CD4-positive, alpha-beta memory T cell (primary cell): ENCODE results near the gene PADI1. TPM values are rescaled to one million over a fixed set of nuclear protein-coding genes. Genes with fewer than 3 reads are reported as not detected.

Experiments used
- CTCF ChIA-PET: fragments of 350-600 bp; sonication (Branson Sonifier 250); formaldehyde crosslinking; loops from one replicate; lab custom pipeline; 2021; ENCODE audit warnings: inconsistent platforms; ENCODE audit not compliant: partially characterized antibody; lab: Charles Lee
- POLR2A ChIA-PET: fragments of 350-600 bp; sonication (Branson Sonifier 250); formaldehyde crosslinking; loops from one replicate; lab custom pipeline; 2021; ENCODE audit not compliant: partially characterized antibody; lab: Charles Lee
- DNase-seq, 5 donors: peaks; one replicate each; pipeline versions ENCODE4 v3.0.0 to v3.0.0-alpha.2; 2020 to 2022; ENCODE audit warnings: mixed read lengths in 1 of 5
- H3K27ac ChIP-seq: one replicate; pipeline ENCODE4 v1.7.0; 2013; ENCODE audit warnings: low read depth, low read length
- H3K27me3 ChIP-seq: 2 replicates; pipeline ENCODE4 v1.7.0; 2013; ENCODE audit warnings: mild to moderate bottlenecking, low read length, moderate library complexity; ENCODE audit not compliant: insufficient read depth
- H3K36me3 ChIP-seq: 2 replicates; pipeline ENCODE4 v1.7.0; 2013; ENCODE audit warnings: mild to moderate bottlenecking, low read length, moderate library complexity; ENCODE audit not compliant: insufficient read depth
- H3K4me1 ChIP-seq: 2 replicates; pipeline ENCODE4 v1.7.0; 2013; ENCODE audit warnings: mild to moderate bottlenecking, low read length, moderate library complexity; ENCODE audit not compliant: insufficient read depth
- H3K4me3 ChIP-seq, 2 donors: one replicate each; pipeline ENCODE4 v1.7.0; 2013; ENCODE audit warnings: low read length in 2 of 2, mild to moderate bottlenecking in 1 of 2
- H3K9me3 ChIP-seq, 2 donors: one replicate each; pipeline ENCODE4 v1.7.0; 2013; ENCODE audit warnings: low read length in 2 of 2, control low read depth in 1 of 2; ENCODE audit not compliant: control insufficient read depth in 1 of 2
- H3K27ac Mint-ChIP-seq, 7 donors: one replicate each; pipeline ENCODE4 v1.8.0; 2020 to 2021; ENCODE audit warnings: mixed read lengths in 7 of 7, mild to moderate bottlenecking in 6 of 7, inconsistent platforms in 3 of 7, moderate library complexity in 3 of 7
- H3K27me3 Mint-ChIP-seq, 2 donors: one replicate each; pipeline ENCODE4 v1.8.0; 2020 to 2021; ENCODE audit warnings: mixed read lengths in 2 of 2
- H3K36me3 Mint-ChIP-seq, 2 donors: one replicate each; pipeline ENCODE4 v1.8.0; 2020 to 2021; ENCODE audit warnings: mixed read lengths in 2 of 2, inconsistent platforms in 1 of 2, mild to moderate bottlenecking in 1 of 2
- H3K4me1 Mint-ChIP-seq, 4 donors: one replicate each; pipeline ENCODE4 v1.8.0; 2020 to 2021; ENCODE audit warnings: mixed read lengths in 4 of 4, mild to moderate bottlenecking in 1 of 4
- H3K4me3 Mint-ChIP-seq, 8 donors: one replicate each; pipeline ENCODE4 v1.8.0; 2020 to 2021; ENCODE audit warnings: mixed read lengths in 8 of 8, mild to moderate bottlenecking in 7 of 8, moderate library complexity in 6 of 8, inconsistent platforms in 3 of 8
- H3K9me3 Mint-ChIP-seq, 8 donors: one replicate each; pipeline ENCODE4 v1.8.0; 2020 to 2021; ENCODE audit warnings: mixed read lengths in 8 of 8, mild to moderate bottlenecking in 5 of 8, inconsistent platforms in 3 of 8, moderate library complexity in 1 of 8
- intact Hi-C: fragments of 100-400 bp; cut with micrococcal nuclease; formaldehyde crosslinking; loops from one replicate; pipeline ENCODE4 v1.15.1; 2023
- polyA plus RNA-seq, 2 donors: library from polyadenylated mRNA; unstranded; fragments of 300-500 nt; fragmentation: Illumina TruSeq; gene quantifications; one replicate each; pipeline ENCODE4 v1.2.3, GENCODE V29; 2021
- total RNA-seq, 2 experiments: library from RNA; stranded (reverse); gene quantifications; one replicate each; pipeline ENCODE4 v1.2.3, GENCODE V29; 2021

Gene PADI1
- total and polyA plus RNA-seq, 4 experiments from 2014 or later = not detected

- Histone ChIP-seq H3K27ac (no peak overlapping the region), H3K4me1 (no peaks in the 10 kb centered on the region), H3K27me3 (no peaks in the 10 kb centered on the region), H3K36me3 (no peaks in the 10 kb centered on the region), H3K4me3 (no peak overlapping the region), H3K9me3 (no peaks in the 10 kb centered on the region)
- Mint-ChIP-seq H3K4me1 (no peaks in the 10 kb centered on the region), H3K27ac (no peak overlapping the region), H3K27me3 (peaks cover 0 to 4% of the 10 kb centered on the region in 2 donors), H3K9me3 (peaks cover 0 to 3% (median 0%) of the 10 kb centered on the region in 8 donors), H3K36me3 (no peaks in the 10 kb centered on the region), H3K4me3 (no peak overlapping the region)
- intact Hi-C loops = no loop called here
- POLR2A ChIA-PET = no interaction called here
- CTCF ChIA-PET = no interaction called here
- no peak for DNase-seq
Observed at GRCh38 chr1:17264470-17264869, 59.5 kb downstream of the PADI1 start.

GRCh38 chr1:17265162-17265561 is 60.2 kb downstream of the PADI1 start:
- Histone ChIP-seq H3K4me3 (no peak overlapping the region), H3K27ac (no peak overlapping the region), H3K36me3 (no peaks in the 10 kb centered on the region), H3K4me1 (no peaks in the 10 kb centered on the region), H3K27me3 (no peaks in the 10 kb centered on the region), H3K9me3 (no peaks in the 10 kb centered on the region)
- intact Hi-C loops = no loop called here
- H3K27ac Mint-ChIP-seq = no peak overlapping the region
- H3K4me3 Mint-ChIP-seq = no peak overlapping the region
- H3K9me3 Mint-ChIP-seq = peaks cover 0 to 3% (median 0%) of the 10 kb centered on the region in 8 donors
- no peaks in the 10 kb centered on the region for H3K4me1 Mint-ChIP-seq
- CTCF ChIA-PET = no interaction called here
- no peaks in the 10 kb centered on the region for H3K36me3 Mint-ChIP-seq
- POLR2A ChIA-PET = no interaction called here
- H3K27me3 Mint-ChIP-seq = peaks cover 0 to 4% of the 10 kb centered on the region in 2 donors
- no peak for DNase-seq

DNA sequence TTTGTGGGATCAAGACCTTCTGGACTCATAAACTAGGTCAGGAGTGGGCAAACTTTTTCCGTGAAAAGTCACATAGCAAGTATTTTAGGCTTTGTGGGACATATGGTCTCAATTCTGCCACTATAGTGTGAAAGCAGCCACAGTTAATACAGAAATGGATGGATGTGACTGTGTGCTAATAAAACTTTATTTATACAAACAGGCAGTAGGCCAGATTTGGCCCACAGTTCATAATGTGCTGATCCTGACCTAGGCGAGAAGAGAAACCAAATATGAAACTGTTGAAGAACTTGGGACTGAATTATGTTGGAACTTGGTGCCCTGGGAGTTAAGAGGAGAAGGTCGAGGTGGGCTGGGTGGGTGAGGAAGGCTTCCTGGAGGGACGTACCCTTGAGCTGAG is 61.0 kb downstream of the PADI1 start:
- ChIA-PET CTCF (no interaction called here), POLR2A (no interaction called here)
- no peaks in the 10 kb centered on the region for H3K9me3 ChIP-seq
- intact Hi-C loops = no loop called here
- no peaks in the 10 kb centered on the region for H3K4me1 ChIP-seq
- H3K27ac ChIP-seq = no peak overlapping the region
- Mint-ChIP-seq H3K4me3 (no peak overlapping the region), H3K36me3 (no peaks in the 10 kb centered on the region), H3K27me3 (peaks cover 0 to 4% of the 10 kb centered on the region in 2 donors), H3K27ac (no peak overlapping the region), H3K9me3 (peaks cover 0 to 3% (median 0%) of the 10 kb centered on the region in 8 donors), H3K4me1 (no peaks in the 10 kb centered on the region)
- no peaks in the 10 kb centered on the region for H3K36me3 ChIP-seq
- H3K27me3 ChIP-seq = no peaks in the 10 kb centered on the region
- no peak for DNase-seq
- H3K4me3 ChIP-seq = no peak overlapping the region

DNA sequence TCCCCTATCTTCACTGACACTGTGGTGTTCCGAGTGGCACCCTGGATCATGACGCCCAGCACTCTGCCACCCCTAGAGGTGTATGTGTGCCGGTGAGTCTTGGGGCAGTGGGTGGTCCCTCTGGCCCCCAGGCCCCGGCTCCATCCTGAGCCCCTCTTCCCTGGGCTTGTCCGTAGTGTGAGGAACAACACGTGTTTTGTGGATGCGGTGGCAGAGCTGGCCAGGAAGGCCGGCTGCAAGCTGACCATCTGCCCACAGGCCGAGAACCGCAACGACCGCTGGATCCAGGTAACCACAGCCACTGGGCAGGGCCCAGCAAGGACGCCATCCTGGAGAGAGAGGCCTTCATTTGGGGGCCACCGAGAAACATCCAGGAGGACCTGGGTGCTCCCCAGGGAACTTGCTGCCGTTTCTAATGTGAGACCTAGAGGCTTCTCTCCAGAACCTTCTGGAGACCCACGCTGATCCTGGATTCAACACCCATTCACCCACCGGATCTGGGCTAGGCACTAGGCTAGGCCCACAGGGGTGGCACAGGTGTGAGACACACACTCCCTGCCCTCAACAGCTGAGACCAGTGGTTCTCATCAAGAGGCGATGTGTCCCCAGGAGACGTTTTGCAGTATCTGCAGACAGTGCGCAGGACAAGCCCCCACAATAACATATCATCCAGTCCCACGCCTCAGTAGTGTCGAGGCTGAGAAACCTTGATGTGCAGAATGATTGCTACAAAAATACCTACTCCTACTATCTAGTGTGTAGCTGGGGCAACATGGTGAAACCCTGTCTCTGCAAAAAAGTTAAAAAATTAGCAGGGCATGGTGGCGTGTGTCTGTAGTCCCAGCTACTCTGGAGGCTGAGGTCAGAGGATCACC is 66.2 kb downstream of the PADI1 start:
- Histone ChIP-seq H3K4me3 (no peak overlapping the region), H3K9me3 (no peaks in the 10 kb centered on the region), H3K27me3 (no peaks in the 10 kb centered on the region), H3K36me3 (no peaks in the 10 kb centered on the region), H3K27ac (no peak overlapping the region), H3K4me1 (no peaks in the 10 kb centered on the region)
- CTCF ChIA-PET = interaction anchor here (0.6 kb wide), 1 partner anchor 67 kb away, joined by 3 read pairs; no protein-coding TSS in a partner anchor
- H3K9me3 Mint-ChIP-seq = no peaks in the 10 kb centered on the region
- no peaks in the 10 kb centered on the region for H3K4me1 Mint-ChIP-seq
- intact Hi-C loops = no loop called here
- H3K4me3 Mint-ChIP-seq = no peak overlapping the region
- no peak for DNase-seq
- POLR2A ChIA-PET = no interaction called here
- no peak overlapping the region for H3K27ac Mint-ChIP-seq
- peaks cover 0 to 9% of the 10 kb centered on the region in 2 donors for H3K27me3 Mint-ChIP-seq
- no peaks in the 10 kb centered on the region for H3K36me3 Mint-ChIP-seq

DNA sequence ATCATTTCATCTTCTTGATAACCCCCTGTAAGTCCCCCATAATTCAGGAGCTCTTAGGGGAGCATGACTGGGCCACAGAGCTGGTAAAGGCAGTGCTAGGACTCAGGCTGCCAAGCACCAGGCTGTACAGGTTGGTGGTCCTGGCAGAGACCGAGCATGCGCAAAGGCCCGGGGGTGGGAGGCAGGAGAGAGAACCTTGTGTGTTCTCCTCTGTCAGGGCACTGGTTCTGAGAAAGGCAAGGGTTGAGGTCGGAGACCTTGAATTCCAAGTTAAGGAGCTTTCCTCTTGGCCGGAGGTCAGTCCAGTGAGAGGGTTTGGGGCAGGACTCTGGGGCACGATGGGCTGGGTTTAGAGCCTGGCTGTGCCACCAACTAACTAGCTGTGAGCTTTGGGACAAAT is 67.1 kb downstream of the PADI1 start:
- intact Hi-C loops = no loop called here
- H3K4me3 Mint-ChIP-seq = no peak overlapping the region

GRCh38 chr1:17272646-17273045 is 67.7 kb downstream of the PADI1 start:
- H3K4me1 Mint-ChIP-seq = no peaks in the 10 kb centered on the region
- POLR2A ChIA-PET = no interaction called here
- no peak overlapping the region for H3K4me3 Mint-ChIP-seq

More for the DNA sequence above, 67.1 kb downstream of the PADI1 start:
- Mint-ChIP-seq H3K36me3 (no peaks in the 10 kb centered on the region), H3K4me1 (no peaks in the 10 kb centered on the region), H3K27me3 (peaks cover 0 to 9% of the 10 kb centered on the region in 2 donors), H3K9me3 (no peaks in the 10 kb centered on the region), H3K27ac (peak overlapping the region in 1 of 7 donors; percentile 25)
- Histone ChIP-seq H3K4me1 (no peaks in the 10 kb centered on the region), H3K27ac (no peak overlapping the region), H3K27me3 (no peaks in the 10 kb centered on the region), H3K9me3 (no peaks in the 10 kb centered on the region), H3K36me3 (no peaks in the 10 kb centered on the region), H3K4me3 (no peak overlapping the region)
- CTCF ChIA-PET = no interaction called here
- DNase-seq = no peak
- POLR2A ChIA-PET = no interaction called here

GRCh38 chr1:17273096-17273495 is 68.2 kb downstream of the PADI1 start:
- ChIA-PET POLR2A (no interaction called here), CTCF (interaction anchor here (1.3 kb wide), 1 partner anchor 11 kb away, joined by 3 read pairs; no protein-coding TSS in a partner anchor)
- DNase-seq = no peak
- Histone ChIP-seq H3K9me3 (no peaks in the 10 kb centered on the region), H3K4me3 (no peak overlapping the region), H3K4me1 (no peaks in the 10 kb centered on the region), H3K36me3 (no peaks in the 10 kb centered on the region), H3K27ac (no peak overlapping the region), H3K27me3 (no peaks in the 10 kb centered on the region)
- Mint-ChIP-seq H3K4me1 (no peaks in the 10 kb centered on the region), H3K27ac (no peak overlapping the region), H3K27me3 (peaks cover 3 to 9% of the 10 kb centered on the region in 2 donors), H3K4me3 (no peak overlapping the region), H3K9me3 (no peaks in the 10 kb centered on the region), H3K36me3 (no peaks in the 10 kb centered on the region)
- intact Hi-C loops = no loop called here

More at GRCh38 chr1:17272646-17273045, 67.7 kb downstream of the PADI1 start:
- intact Hi-C loops = no loop called here
- Histone ChIP-seq H3K36me3 (no peaks in the 10 kb centered on the region), H3K4me3 (no peak overlapping the region), H3K9me3 (no peaks in the 10 kb centered on the region), H3K4me1 (no peaks in the 10 kb centered on the region), H3K27me3 (no peaks in the 10 kb centered on the region), H3K27ac (no peak overlapping the region)
- DNase-seq = no peak
- peaks cover 3 to 9% of the 10 kb centered on the region in 2 donors for H3K27me3 Mint-ChIP-seq
- no peak overlapping the region for H3K27ac Mint-ChIP-seq
- CTCF ChIA-PET = no interaction called here
- H3K9me3 Mint-ChIP-seq = no peaks in the 10 kb centered on the region
- H3K36me3 Mint-ChIP-seq = no peaks in the 10 kb centered on the region
